ENCODE results near the gene RREB1.

- no peak for TF ChIP-seq CTCF (IDR thresholded peaks at IDR 0.05; ENCODE audit: borderline replicate concordance, extremely low read depth, low read length, poor library complexity, severe bottlenecking)
- TF ChIP-seq EZH2 (IDR thresholded peaks at IDR 0.05; ENCODE audit: borderline replicate concordance, low read depth, low read length, severe bottlenecking) = no peak
Observed at GRCh38 chr6:7215798-7216231, 108.1 kb downstream of the RREB1 start.
